GM21390 (cell line): ENCODE data around the gene ASTN2.
A peak's percentile ranks its signal among the peaks of the same experiment; 100 is the strongest.

Source experiments
- ATAC-seq: cut with Tn5 transposase; IDR thresholded peaks from one replicate; pipeline ENCODE4 v1.9.1; 2021; ENCODE audit not compliant: unreplicated experiment

Gene ASTN2

GRCh38 chr9:117126871-117127270, 288.0 kb downstream of the ASTN2 start:
- ATAC-seq = no peak

DNA sequence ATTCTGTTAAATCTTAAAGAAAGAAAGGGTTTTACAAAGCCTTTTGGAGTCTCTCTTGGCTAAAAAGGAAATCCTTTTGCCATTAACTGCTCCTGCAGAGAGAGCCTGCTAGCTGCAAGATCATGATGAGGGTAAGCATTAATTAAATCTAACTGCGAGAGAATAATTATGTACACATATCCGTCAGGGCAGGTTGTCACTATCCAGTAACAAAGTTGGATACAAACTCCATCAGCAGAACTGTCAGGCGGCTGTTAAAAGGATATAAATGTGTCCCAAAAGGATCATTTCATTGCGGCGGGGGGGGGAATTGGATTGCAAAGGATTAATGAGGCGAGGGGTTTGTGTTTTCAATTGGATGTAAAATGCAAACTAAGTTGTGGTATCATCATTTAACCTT, 289.3 kb downstream of the ASTN2 start:
- no peak for ATAC-seq

GRCh38 chr9:117123729-117124128, 291.1 kb downstream of the ASTN2 start:
- ATAC-seq = no peak

DNA sequence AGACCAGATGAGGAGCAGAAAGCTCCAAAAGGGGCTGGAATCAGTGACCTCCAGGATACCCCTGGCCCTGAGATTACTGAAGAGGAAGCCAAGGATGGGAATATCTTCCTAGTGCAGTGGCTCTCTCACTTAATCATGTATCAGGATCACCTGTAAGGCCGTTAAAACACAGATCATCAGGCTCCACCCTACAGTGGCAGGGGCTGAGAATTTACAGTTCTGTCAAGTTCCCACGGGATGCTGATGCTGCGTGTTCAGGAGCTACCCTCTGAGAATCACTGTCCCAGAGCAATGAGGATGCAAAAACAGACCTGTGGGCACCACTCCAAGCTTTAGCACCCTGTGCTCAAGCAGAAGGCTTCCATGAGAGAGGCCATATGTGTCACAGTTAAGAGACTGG, 291.9 kb downstream of the ASTN2 start:
- ATAC-seq = no peak

GRCh38 chr9:117122102-117122501, 292.8 kb downstream of the ASTN2 start:
- ATAC-seq = no peak

- no peak for ATAC-seq
Measured at GRCh38 chr9:117121316-117121715, 293.5 kb downstream of the ASTN2 start.

DNA sequence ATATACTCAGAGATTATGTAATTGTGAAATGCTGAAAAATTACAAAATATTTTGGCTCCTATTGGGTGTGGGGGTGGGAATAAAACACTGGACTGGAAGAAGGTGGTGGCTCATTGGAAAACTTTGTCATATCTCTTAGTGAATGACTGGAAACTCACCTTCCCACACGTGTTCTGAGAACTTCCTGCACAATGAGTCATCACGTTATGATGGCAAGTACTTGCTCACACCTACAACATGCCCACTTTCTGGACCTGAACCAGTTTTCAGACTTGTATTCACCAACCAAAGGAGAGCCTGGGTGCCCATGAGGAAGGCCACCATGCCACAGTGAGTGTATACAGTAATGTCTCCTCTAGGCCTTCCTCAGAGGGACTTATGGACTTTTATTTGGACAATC, 294.8 kb downstream of the ASTN2 start:
- no peak for ATAC-seq

GRCh38 chr9:117116084-117116483, 298.8 kb downstream of the ASTN2 start:
- peak; percentile 93 for ATAC-seq

DNA sequence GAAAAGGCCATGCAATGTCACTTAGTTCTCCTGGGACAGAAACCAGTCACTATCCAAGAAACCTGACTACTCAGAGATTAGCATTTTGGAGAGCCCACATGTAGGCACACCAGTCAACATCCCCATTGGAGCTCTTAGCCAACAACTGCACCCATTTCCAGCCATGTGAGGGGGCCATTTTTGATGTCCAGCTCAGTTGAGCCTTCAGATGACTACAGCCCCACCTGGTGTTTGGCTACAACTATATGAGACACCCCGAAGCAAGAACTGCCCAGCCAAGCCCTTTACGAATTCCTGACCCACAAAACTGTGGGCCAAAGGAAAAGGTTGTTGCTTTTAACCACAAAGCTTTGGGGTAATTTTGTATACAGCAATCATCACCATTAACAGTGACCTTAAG, 300.1 kb downstream of the ASTN2 start:
- ATAC-seq = no peak

DNA sequence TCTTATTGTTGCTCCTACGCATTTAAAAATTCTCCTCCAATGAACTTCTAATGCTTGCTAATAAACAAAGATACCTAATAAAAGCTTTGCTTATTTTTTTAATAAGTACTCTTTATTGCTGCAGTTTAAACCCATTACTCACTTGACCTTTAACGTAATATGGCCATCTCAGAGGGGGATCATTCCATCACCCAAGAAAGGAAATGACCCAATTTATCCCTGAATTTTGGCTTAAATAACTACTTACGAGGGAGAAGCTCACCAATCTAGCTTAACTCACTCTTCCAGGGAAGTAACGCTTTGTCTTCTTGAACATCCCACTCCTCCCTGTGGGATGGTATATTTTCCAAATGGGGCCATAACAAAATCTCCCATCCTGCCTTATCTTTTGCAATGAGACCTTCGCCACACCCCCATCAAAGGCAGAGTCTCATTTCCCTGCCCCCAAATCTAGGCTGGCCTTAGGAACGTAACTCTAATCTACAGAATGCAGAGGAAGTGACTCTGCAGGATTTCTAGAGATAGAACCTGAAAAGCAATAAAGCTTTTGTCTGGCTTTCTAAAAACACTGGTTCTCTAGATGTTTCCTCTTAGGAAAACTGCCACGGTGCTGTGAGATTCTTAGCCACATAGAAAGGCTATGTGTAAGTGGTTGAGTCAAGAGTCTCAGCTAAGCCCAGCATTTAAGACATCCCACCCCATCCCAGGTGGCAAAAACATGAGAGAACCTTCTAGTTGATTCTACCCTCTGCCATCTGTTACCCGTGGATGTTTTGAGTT, 310.0 kb downstream of the ASTN2 start:
- no peak for ATAC-seq

DNA sequence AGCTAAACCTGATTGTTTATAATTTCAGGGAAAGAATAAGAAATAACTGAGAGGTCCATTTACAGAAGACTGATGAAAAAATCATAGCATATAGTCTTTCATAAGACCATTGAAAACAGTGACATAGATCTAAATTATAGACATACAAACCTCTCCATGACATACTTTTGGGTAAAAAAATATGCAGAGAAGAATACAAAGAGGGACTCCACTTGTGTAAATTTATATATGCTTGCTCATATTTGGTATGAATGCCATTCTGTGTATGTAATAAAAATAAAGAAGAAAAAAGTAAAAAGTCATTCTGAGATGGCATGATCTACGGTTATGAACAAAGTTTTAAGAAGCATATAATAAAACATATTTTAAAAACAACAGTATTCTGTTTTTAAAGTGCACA, 310.7 kb downstream of the ASTN2 start:
- no peak for ATAC-seq

DNA sequence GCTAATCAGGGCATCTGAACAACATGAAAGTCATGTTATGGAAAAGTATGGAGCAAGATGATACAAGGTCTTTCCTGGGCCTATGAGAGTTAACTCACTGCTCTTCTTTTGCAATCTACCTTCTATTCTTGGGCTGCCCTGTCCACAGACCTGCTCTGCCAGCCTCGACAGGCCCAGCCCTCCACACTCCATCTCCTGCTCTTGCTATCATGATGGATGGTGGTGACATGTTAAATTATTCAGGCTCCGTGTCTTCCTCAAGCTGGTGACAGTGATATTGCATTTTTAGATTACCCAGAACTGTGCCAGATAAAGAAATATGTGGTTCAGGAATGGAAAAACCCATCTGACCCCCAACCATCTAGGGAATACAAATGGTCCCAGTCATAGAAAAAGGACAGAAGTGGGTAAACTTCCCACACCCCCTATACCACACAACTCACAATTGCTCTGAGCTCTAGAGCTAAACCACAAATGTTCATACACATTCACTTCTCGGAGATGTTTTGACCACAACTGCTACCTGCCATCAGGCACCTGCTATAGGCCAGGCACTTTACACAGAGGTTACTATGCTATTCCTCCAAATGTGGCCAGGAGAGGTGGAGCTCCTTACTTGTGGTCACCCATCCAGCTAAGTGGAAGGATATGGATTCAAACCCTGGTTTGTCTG, 311.3 kb downstream of the ASTN2 start:
- ATAC-seq = no peak

DNA sequence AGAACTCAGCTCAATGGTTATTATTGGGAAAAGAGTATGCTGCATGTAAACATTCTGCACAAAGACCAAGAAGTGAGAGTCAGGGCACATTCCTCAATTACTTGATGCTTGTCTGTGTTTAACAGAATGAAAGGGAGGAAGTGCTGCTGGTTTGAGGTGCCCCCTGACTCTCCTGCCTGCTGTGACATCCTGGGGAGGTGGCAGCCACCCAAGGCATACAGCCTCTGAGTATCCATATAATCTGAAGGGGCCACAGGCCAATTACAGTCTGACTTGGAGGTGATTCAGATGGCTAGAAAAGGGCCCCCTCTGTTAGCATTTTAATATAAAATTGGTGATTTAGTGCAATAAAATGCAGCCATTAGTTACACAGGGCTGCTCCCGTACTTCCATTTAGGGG, 313.8 kb downstream of the ASTN2 start:
- ATAC-seq = no peak

- ATAC-seq = no peak
Measured at GRCh38 chr9:117098331-117098730, 316.5 kb downstream of the ASTN2 start.

GRCh38 chr9:117097761-117098160, 317.1 kb downstream of the ASTN2 start:
- ATAC-seq = no peak

GRCh38 chr9:117096138-117096537, 318.7 kb downstream of the ASTN2 start:
- ATAC-seq = no peak

GRCh38 chr9:117095081-117095480, 319.8 kb downstream of the ASTN2 start:
- no peak for ATAC-seq

GRCh38 chr9:117093891-117094844, 320.7 kb downstream of the ASTN2 start:
- ATAC-seq = no peak

DNA sequence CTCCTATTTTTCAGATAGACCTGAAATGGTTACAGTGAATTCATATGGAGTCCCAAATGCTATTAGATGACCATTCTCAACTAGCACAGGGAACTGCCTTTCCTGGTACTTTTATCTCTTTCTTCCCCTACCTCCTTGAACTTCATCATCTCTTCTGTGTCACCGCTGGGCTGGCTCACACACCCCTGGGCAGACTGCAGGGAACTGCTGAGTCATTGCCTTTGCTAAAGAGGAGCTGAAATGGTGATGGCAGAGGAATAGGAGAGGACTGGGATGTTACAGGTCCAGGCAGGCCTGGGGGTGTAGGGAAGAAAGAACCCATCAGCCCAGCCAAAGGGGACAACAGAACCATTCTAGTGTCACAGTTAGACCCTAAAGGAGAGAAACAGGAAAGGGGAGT, 322.3 kb downstream of the ASTN2 start:
- no peak for ATAC-seq

DNA sequence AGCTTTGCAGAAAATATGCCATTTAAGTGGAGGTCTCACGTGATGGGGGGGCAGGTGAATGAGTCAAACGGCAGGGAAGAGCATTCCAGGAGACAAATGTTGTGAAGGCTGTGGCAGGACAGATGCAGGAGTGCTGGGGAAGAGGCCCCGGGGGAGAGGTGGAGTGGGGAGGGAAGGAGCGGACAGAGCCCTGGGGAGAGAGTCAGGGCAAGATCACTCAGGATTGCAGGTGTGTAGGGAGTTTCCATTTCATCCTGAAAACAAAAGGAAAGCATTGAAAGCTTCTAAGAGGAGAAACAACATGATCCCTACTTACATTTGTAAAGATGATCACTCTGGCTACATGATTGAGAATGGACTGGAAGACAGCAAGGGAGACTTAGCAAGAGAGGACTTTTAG, 323.3 kb downstream of the ASTN2 start:
- no peak for ATAC-seq

GRCh38 chr9:117088786-117089185, 326.1 kb downstream of the ASTN2 start:
- no peak for ATAC-seq

DNA sequence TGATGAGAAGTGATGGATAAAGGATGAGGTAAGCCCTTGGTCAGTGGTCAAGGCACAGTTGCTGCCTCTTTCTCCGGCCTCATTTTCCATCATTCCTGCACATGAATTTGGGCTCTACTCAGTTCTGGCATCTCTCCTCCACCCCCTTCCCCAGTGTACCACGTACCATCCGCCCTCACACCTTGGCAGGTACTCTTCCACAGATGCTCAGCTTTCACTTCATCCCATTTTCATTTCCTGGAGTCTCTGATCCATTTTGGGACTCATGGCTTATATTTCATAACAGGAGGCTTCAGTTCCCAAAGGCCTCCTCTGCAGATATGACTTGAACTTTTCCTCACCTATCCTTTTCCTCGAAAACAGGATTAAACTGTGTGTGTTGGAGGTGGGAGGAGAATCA, 326.7 kb downstream of the ASTN2 start:
- no peak for ATAC-seq
